ENCODE data around the gene NRSN2. TPM values are rescaled to one million over a fixed set of nuclear protein-coding genes. Genes with fewer than 3 reads are reported as not detected.
"Not testable (repeated sequence)": the region's sequence is repeated elsewhere in the genome, so short reads cannot be mapped to it uniquely, and the experiment has no call there.

The NRSN2 gene
- total RNA-seq, 1 experiment from 2014 or later = 65.9 TPM

- in situ Hi-C loops (cut with HindIII; ENCODE audit: low sequenced_read_pairs) = no loop called here
- no peak for DNase-seq (ENCODE audit: low spot score)
These were observed 40.6 kb downstream of the NRSN2 start for GRCh38 chr20:387520-387919.

- in situ Hi-C loops (cut with HindIII; ENCODE audit: low sequenced_read_pairs) = no loop called here
- DNase-seq (ENCODE audit: low spot score) = no peak
These were observed 41.4 kb downstream of the NRSN2 start for GRCh38 chr20:388034-388994.

GRCh38 chr20:389220-389619 lies 42.3 kb downstream of the NRSN2 start:
- DNase-seq (ENCODE audit: low spot score) = no peak
- in situ Hi-C loops (cut with HindIII; ENCODE audit: low sequenced_read_pairs) = no loop called here

- DNase-seq (ENCODE audit: low spot score) = no peak
- in situ Hi-C loops (cut with HindIII; ENCODE audit: low sequenced_read_pairs) = no loop called here
These were observed 44.3 kb downstream of the NRSN2 start for GRCh38 chr20:391041-391711.

GRCh38 chr20:393296-393695 lies 46.4 kb downstream of the NRSN2 start:
- in situ Hi-C loops (cut with HindIII; ENCODE audit: low sequenced_read_pairs); DNase-seq (ENCODE audit: low spot score): not testable (repeated sequence)

- in situ Hi-C loops (cut with HindIII; ENCODE audit: low sequenced_read_pairs) = no loop called here
These were observed 49.3 kb downstream of the NRSN2 start for GRCh38 chr20:396252-396618.

GRCh38 chr20:396619-397431 lies 49.9 kb downstream of the NRSN2 start:
- DNase-seq (ENCODE audit: low spot score) = no peak
- in situ Hi-C loops (cut with HindIII; ENCODE audit: low sequenced_read_pairs) = no loop called here

More at GRCh38 chr20:396252-396618, 49.3 kb downstream of the NRSN2 start:
- DNase-seq (ENCODE audit: low spot score) = no peak

GRCh38 chr20:397432-398237 lies 50.7 kb downstream of the NRSN2 start:
- no peak for DNase-seq (ENCODE audit: low spot score)
- in situ Hi-C loops (cut with HindIII; ENCODE audit: low sequenced_read_pairs) = no loop called here

GRCh38 chr20:399182-399707 lies 52.3 kb downstream of the NRSN2 start:
- in situ Hi-C loops (cut with HindIII; ENCODE audit: low sequenced_read_pairs) = no loop called here
- no peak for DNase-seq (ENCODE audit: low spot score)

GRCh38 chr20:400128-400453 lies 53.2 kb downstream of the NRSN2 start:
- in situ Hi-C loops (cut with HindIII; ENCODE audit: low sequenced_read_pairs) = no loop called here
- no peak for DNase-seq (ENCODE audit: low spot score)

- DNase-seq (ENCODE audit: low spot score) = no peak
- in situ Hi-C loops (cut with HindIII; ENCODE audit: low sequenced_read_pairs) = no loop called here
These were observed 53.8 kb downstream of the NRSN2 start for GRCh38 chr20:400454-401275.

- DNase-seq (ENCODE audit: low spot score) = no peak
- in situ Hi-C loops (cut with HindIII; ENCODE audit: low sequenced_read_pairs) = no loop called here
These were observed 55.0 kb downstream of the NRSN2 start for GRCh38 chr20:401682-402495.

- DNase-seq (ENCODE audit: low spot score) = no peak
- in situ Hi-C loops (cut with HindIII; ENCODE audit: low sequenced_read_pairs) = no loop called here
These were observed 55.6 kb downstream of the NRSN2 start for GRCh38 chr20:402496-402885.

- in situ Hi-C loops (cut with HindIII; ENCODE audit: low sequenced_read_pairs) = no loop called here
- DNase-seq (ENCODE audit: low spot score) = no peak
These were observed 56.1 kb downstream of the NRSN2 start for GRCh38 chr20:402898-403581.

GRCh38 chr20:403582-403957 lies 56.7 kb downstream of the NRSN2 start:
- no peak for DNase-seq (ENCODE audit: low spot score)
- in situ Hi-C loops (cut with HindIII; ENCODE audit: low sequenced_read_pairs) = no loop called here

- in situ Hi-C loops (cut with HindIII; ENCODE audit: low sequenced_read_pairs) = no loop called here
- no peak for DNase-seq (ENCODE audit: low spot score)
These were observed 57.2 kb downstream of the NRSN2 start for GRCh38 chr20:404088-404487.
